Activated CD8-positive, alpha-beta memory T cell treated with anti-CD3 and anti-CD28 coated beads, Interleukin-2, amount 50 U/mL, for 24 hours (primary cell): ENCODE data around the gene SH2D6.
"Not testable (repeated sequence)": the region's sequence is repeated elsewhere in the genome, so short reads cannot be mapped to it uniquely, and the experiment has no call there.

ENCODE experiments used
- DNase-seq: peaks from one replicate; pipeline ENCODE4 v3.0.0-alpha.2; 2020; ENCODE audit errors: extremely low read depth

The SH2D6 gene

DNA sequence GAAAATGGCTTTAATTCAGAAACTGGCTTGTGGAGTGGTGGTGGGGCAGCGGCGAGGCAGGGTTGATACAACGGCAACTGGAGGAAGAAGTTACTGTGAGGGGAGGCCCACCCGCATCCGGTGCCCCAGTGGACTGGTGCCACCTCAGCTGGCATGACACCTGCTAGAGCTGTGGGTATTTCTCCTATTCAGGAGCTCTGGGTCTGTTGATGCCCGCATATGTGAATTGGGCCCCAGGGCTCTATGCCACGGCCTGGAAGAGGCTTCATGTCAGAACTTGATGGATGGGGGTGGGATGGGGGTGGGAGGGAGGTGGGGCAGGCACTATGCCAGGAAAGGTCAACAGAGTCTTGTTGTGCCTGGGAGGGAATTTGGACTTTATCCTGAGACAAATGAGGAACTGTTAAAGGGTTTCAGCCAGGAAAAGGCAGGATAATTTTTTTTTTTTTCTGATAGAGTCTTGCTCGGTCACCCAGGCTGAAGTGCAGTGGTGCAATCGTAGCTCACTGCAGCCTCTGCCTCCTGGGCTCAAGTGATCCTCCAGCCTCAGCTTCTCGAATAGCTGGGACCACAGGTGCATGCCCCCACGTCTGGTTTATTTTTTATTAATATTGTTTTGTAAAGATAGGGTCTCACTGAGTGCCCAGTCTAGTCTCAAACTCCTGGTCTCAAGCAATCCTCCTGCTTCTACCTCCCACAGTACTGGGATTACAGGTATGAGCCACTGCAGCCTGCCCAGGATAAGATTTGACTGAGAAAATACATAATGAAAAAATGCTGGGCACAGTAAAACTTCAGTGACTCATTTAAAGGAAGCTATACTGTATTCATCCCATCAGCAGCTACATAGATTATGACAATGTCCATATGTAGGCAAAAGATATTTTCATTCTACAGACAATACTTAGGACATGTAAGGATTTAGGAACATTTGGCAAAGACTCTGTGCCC is 52.6 kb downstream of the SH2D6 start:
- no peak for DNase-seq

DNA sequence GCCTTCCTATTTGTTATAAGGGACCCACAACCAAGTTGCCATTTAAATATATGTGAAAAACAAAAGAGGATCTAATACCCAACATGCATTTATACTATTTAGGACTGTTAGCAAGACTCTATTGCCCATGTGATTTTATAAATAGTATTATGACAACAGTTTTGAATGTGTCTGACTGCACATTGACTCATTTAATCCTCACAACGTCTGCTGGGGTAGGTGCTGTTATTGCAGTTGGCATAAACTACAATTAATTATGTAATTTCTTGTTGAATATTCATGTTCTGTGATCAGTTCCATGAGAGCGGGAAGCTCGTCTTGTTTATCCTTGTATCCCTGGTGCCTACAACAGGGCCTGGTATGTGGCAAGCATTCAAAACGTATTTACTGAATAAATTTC is 53.7 kb downstream of the SH2D6 start:
- no peak for DNase-seq

DNA sequence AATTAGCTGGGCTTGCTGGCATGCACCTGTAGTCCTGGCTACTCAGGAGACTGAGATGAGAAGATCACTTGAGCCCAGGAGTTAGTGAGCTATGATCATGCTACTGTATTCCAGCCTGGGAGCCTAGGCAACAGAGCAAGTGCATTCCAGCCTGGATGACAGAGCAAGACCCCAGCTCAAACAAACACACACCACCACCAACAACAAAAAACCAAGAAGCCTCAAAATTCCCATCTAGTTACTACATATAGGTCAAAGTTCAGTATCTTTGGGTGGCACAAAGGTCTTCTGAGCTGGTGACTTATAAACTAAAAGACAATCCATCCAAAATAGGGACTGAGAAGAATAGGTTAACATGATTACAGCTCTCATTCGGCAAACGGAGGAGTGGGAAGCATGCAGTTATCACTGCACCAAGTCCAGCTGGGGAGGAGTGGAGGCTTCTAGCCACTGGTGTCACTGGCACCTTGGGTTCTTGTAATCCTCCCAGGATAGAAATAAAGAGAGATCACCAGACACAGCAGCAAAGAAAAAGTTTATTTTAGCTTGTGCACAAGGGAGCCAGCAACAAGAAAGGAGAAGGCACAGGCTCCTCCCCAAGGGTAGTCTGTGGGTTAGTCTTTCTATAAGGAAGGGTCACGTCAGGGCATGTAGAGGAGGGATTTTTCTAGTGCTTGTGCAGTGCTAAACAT is 57.4 kb downstream of the SH2D6 start:
- DNase-seq = no peak

DNA sequence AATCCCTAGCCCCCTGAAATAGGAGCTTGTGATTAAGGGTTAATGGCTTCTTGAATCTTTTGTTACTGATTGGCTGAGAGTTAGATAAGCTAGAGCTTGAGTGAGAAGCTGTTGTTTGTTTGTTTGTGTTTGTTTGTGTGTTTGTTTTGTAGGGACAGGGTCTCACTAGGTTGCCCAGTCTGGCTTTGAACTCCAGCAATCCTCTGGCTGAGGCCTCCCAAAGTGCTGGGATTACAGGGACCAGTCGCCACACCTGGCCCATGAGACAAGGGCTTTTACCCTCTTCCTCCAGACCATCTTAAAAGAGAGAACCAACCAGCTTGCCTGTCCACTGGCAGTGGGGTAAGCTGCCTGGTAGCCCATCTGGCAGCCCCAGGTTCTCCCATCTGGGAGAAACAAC is 58.1 kb downstream of the SH2D6 start:
- no peak for DNase-seq

DNA sequence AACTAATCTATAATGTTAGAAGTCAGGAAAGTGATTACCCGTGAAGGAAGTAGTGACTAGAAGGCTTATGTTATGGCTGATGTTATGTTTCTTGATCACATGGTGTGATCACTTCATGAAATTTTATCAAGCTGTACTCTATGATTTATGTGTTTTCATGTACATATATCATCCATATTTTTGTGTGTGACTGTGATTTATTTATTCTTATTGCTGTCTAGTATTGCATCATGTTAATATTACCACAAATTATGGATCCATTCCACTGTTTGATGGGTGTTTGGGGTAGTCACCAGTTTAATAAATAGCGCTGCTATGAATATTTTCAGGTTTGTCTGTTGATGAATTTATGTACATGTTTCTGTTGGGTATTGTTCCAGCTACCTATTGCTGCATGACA is 59.4 kb downstream of the SH2D6 start:
- no peak for DNase-seq

DNA sequence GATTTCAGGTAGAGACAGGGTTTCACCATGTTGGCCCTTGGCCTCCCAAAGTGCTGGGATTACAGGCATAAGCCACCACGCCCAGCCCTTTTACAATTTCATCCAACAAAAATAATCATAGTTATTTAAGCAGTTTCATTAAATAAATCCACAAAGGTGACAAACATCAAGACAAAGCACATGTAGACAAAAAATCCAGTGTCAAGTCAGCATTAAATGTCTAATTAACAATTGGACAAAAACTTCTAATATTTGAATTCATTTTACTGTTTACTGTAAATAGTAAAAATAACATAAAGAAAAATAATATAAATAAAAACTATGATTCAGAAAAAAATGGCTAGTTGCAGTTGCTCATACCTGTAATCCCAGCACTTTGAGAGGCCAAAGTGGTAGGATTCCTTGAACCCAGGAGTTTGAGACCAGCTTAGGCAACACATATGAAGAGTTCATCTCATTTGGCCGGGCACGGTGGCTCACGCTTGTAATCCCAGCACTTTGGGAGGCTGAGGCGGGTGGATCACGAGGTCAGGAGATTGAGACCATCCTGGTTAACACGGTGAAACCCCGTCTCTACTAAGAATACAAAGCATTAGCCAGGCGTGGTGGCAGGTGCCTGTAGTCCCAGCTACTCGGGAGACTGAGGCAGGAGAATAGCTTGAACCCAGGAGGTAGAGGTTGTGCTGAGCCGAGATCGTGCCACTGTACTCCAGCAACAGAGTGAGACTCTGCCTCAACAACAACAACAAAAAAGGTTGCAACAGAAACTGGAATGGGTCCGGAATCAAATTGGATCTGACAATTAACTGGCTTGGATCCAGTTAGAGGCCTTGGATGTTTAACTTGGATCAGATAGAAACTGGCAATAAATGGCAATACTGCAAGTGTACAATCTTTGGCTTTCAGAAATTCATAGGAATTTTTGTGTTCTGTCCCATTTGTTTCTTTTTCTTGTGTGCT is 63.6 kb downstream of the SH2D6 start:
- no peak for DNase-seq

DNA sequence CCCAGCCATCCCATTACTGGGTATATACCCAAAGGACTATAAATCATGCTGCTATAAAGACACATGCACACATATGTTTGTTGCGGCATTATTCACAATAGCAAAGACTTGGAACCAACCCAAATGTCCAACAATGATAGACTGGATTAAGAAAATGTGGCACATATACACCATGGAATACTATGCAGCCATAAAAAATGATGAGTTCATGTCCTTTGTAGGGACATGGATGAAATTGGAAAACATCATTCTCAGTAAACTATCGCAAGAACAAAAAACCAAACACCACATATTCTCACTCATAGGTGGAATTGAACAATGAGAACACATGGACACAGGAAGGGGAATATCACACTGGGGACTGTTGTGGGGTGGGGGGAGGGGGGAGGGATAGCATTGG is 66.1 kb downstream of the SH2D6 start:
- not testable (repeated sequence) for DNase-seq

DNA sequence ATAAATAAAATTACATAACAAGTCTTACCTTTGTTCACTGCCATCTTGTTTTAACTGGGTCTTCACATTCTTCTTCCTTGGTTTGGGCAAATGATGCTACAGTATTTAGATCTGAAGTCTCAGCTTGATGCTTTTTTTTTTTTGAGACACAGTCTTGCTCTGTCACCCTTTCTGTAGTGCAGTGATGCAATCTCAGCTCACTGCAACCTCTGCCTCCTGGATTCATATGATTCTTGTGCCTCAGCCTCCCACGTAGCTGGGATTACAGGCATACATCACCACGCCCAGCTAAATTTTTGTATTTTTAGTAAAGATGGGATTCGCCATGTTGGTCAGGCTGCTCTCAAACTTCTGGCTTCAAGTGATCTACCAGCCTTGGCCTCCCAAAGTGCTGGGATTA is 67.3 kb downstream of the SH2D6 start:
- no peak for DNase-seq
